Endometrial microvascular endothelial cells (primary cell): ENCODE results near the gene KIAA0232. TPM values are rescaled to one million over a fixed set of nuclear protein-coding genes. Genes with fewer than 3 reads are reported as not detected.
"Not testable (repeated sequence)": the region's sequence is repeated elsewhere in the genome, so short reads cannot be mapped to it uniquely, and the experiment has no call there.

ENCODE experiments used
- in situ Hi-C: cut with HindIII; loops from 2 replicates; pipeline ENCODE4 v1.10.0; 2017; ENCODE audit warnings: low sequenced_read_pairs, low pct_unique_long_range_greater_than_20kb; ENCODE audit errors: inconsistent ontology term
- total RNA-seq: library from RNA; depleted of rRNA; stranded (reverse); fragments of >200 nt; gene quantifications from one replicate; pipeline ENCODE4 v1.2.3, GENCODE V29; 2015; ENCODE audit errors: inconsistent ontology term

The KIAA0232 gene
- total RNA-seq, 1 donor from 2014 or later, result 7.4 TPM

DNA sequence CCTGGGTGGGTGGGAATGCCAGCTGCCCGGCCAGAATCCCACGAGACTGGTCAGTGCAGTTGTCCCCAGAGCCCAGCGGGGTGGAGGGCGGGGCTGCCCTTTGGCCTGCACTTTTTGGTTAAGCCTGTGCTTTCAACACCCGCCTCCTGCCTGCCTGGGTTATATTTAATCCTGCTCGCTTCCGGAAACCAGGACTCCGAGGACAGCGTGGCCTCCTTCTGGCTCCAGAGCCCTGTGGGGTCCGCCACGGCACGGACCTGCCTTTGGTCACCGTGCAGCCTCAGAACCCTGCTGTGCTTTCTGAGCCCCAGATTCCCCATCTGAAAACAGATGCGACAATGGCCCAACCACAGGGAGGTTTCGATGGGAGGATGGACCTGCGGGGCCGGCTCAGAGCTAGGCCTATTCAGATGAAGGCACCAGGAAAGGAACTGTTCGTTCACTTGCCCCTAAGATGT lies 29.4 kb upstream of the KIAA0232 start:
- in situ Hi-C loops, result no loop called here

GRCh38 chr4:6753891-6754290 lies 28.6 kb upstream of the KIAA0232 start:
- in situ Hi-C loops, result no loop called here

DNA sequence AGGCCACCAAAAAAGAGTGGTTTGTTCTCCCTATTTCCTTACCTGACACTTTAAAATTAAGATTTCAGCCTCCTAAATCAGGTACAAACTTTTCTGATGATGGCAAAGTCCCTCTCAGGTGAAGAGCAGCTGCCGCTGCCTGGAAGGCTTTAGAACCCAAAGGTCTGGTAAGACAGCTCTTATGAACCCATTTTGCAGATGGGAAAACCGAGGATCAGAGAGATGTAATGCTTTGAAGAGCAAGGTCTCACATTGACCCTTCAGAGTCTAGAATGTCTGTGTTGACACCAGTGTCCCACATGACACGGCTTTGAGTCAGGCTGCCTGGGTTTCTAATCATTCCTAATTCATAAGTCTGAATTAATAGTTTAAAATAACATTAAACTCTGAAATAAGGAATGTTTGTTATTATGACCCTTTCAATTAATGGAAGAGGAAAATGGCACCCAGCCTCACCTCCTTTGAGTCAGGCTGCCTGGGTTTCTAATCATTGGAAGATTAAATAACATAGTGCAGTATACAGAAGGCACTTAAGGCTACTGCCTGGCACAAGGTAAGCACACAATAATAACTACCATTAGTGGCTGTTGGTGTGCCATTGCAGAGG lies 27.9 kb upstream of the KIAA0232 start:
- in situ Hi-C loops, result no loop called here

GRCh38 chr4:6755088-6755753 lies 27.3 kb upstream of the KIAA0232 start:
- in situ Hi-C loops, result no loop called here

GRCh38 chr4:6756345-6756744 lies 26.2 kb upstream of the KIAA0232 start:
- in situ Hi-C loops, result not testable (repeated sequence)

DNA sequence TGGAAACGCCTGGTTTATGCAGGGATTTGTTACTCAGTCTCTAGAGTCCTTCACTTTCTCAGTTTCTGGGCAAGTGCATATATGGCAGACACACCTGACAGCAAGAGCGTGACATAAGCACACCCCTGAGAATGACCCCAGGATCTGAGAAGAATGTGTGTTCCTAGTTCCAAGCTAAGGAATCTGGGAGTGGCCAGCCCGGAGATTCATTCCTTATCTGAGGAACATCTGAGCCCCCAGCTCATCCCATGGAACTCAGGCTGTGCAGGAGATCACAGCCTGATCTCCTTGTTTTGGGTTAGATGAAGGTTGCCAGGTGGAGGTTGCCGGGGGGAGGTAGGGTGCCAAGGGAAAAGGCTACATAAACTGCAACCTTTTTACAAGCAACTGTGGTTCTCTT lies 23.8 kb upstream of the KIAA0232 start:
- in situ Hi-C loops, result no loop called here

DNA sequence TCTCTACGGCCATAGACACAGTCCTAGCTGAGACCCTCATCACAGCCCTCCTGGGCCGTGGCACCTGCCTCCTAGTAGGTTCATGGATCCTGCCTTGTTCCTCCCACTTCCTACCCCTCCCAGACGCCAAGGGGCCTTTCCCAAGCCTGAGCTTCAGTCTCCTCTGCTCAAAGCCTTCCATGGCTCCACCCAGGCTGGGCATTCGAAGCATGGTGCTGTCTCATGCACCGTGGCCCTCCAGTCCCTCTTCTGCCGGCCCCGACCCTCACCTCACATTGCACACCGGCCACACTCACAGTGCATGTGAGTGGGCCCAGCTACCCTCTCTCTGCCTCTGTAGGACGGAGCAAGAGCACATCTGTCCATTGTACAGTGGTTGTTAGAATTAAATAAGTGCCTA lies 21.7 kb upstream of the KIAA0232 start:
- in situ Hi-C loops, result no loop called here

DNA sequence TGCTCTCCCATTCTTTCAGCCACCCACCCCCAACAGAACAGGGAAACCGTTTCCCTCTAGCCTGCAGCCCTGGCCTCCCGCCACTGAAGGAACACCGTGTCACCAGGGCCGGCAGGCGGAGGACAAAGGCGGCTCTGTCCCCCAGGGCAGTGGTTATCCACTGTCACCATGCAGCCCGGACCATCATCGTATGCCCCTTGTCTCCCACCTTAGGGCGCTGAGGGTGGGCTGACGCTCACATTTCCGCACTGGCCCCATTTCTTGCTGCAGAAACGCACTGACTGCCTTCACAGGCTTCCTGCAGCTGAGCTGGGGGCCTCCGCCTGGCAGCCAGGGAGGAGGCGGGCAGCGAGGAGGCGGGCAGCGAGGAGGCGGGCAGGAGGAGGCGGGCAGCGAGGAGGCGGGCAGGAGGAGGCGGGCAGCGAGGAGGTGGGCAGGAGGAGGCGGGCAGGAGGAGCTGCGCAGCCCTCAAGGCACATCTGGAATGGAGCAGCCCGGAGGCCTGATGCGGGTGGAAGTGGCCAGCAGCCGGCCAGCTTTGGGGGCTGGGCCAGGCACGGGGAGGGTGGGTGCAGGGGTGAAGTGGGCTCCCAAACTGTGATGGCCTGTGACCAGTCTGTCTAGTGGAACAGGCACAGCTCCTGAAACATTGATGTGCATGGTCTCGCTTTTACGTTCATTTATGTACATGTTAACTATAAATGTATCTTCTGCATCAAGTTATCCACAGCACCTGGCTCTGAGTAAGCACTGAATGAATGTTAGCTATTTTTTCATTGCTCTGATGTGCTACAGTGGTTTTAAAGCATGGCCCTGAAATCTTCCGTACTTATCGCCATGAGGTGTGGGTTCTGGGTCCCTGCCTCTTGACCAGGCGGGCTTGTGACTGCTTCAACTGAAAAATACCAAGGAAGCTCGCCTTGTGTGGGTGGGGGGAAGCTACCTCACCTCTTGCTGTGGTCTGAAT lies 20.6 kb upstream of the KIAA0232 start:
- in situ Hi-C loops, result no loop called here

DNA sequence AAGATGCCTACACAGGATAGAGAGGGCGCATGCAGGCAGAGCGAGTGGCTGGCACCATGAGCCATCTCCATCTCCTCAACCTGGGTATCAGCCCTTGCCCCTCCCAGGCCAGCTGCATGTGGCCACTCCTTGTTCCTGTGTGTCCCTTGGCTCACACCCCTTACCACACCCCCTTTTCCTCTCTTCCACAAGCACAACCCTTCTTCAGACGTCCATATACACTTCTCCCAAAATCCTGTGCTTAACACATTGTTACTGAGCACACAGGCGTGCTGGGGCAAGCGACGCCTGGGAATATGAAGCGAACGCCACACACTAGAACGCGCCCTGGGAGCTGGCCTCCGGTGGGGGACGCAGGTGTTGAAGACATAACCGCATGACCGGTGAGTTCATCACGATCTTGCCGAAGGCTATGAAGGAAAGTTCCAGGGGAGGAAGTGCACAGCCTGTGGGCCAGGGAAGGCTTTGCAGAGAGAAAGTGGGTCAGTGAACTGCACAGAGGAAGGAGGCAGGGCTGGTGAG lies 19.1 kb upstream of the KIAA0232 start:
- in situ Hi-C loops, result no loop called here

- in situ Hi-C loops, result no loop called here
These were observed 17.4 kb upstream of the KIAA0232 start for GRCh38 chr4:6764976-6765620.

GRCh38 chr4:6765703-6766102 lies 16.8 kb upstream of the KIAA0232 start:
- in situ Hi-C loops, result no loop called here

GRCh38 chr4:6767386-6767747 lies 15.2 kb upstream of the KIAA0232 start:
- in situ Hi-C loops, result no loop called here

DNA sequence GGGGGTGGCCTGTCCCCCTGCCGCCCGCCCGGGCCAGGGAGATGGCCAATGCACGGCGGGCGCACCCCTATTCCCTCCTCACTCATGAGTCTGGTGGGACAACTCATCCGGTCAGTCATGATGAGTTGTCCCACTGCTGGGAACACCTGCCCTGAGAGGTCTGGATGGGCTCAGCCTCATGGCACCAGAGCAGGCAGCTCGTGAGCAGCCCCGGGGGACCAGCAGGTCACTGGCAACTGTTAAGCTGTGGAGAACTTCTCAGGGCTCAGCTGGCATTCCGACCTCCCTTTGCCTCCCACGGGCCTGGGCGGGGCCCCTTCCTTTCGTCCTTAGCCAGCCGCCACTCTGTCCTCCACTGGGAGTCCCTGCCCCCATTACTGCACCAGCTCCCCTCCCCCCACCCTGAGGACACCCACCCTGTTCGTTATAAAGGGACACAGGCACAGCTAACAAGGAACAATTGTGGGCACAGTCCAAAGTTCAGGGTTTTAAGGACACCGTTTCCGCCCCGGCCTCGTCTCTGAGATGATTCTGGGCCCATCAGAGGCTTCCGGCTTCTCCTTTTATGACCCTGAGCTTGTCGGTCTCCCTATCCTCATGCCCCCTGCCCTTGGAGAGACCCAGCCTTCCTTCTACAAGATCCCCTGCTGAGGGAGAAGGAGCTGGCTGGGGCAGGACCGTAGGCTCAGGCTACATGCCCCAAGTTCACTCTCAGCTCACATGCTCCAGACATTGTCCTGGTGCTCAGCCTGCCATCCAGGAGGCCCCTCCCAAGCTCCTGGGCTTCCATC lies 14.6 kb upstream of the KIAA0232 start:
- in situ Hi-C loops, result no loop called here

- in situ Hi-C loops, result no loop called here
These were observed 14.0 kb upstream of the KIAA0232 start for GRCh38 chr4:6768539-6768905.

- in situ Hi-C loops, result no loop called here
These were observed 13.1 kb upstream of the KIAA0232 start for GRCh38 chr4:6769233-6769988.

DNA sequence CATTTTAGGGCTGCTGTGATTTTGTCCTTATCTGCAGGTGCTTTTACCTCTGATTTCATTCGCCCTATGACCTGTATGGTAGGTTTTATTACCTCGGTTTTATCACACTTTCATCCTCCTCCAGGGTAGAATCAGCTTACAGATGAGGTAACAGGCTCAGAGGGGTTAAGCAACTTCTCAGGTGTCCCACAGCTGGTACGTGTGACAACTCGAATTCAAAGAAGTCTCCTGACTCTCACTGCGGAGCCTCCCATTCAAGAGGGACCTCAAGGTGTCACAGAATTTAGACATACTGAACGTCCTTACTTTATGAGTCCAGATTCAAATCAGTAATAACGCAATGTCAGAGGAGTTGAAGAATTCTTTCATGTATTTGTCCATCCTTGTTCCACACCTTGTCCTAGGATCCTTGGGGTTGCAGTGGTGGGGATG lies 12.5 kb upstream of the KIAA0232 start:
- in situ Hi-C loops, result no loop called here

- in situ Hi-C loops, result no loop called here
These were observed 11.8 kb upstream of the KIAA0232 start for GRCh38 chr4:6770581-6771228.
